Neural cell (in vitro differentiated cells): ENCODE results near the gene ZNF879. TPM values are rescaled to one million over a fixed set of nuclear protein-coding genes. Genes with fewer than 3 reads are reported as not detected.

Experiments
- H2AFZ ChIP-seq: fragments of 200-600, 300-800 bp; sonication (generic), shearing (Covaris generic); 2 replicates; pipeline ENCODE4 v1.6.0; 2014; ENCODE audit warnings: low read depth, mild to moderate bottlenecking, antibody characterized with exemption, low read length, moderate library complexity
- H3F3A ChIP-seq: fragments of 200-600 bp; shearing (Covaris generic); 2 replicates; pipeline ENCODE4 v1.6.1; 2016; ENCODE audit warnings: mild to moderate bottlenecking, moderate library complexity, mixed read lengths, antibody characterized with exemption, low read length; ENCODE audit not compliant: insufficient read depth, poor library complexity, severe bottlenecking
- H3K27ac ChIP-seq: fragments of 200-600, 300-800 bp; sonication (generic), shearing (Covaris generic); 2 replicates; pipeline ENCODE4 v1.5.1; 2014; ENCODE audit warnings: mild to moderate bottlenecking, low read length, moderate library complexity
- H3K27me3 ChIP-seq: fragments of 300-800, 200-600 bp; sonication (generic), shearing (Covaris generic); 2 replicates; pipeline ENCODE4 v1.6.0; 2014; ENCODE audit warnings: mild to moderate bottlenecking, low read depth, low read length, moderate library complexity; ENCODE audit not compliant: insufficient read depth
- H3K36me3 ChIP-seq: fragments of 300-800, 200-600 bp; sonication (generic), shearing (Covaris generic); 2 replicates; pipeline ENCODE4 v1.5.1; 2014; ENCODE audit warnings: mild to moderate bottlenecking, antibody characterized with exemption, low read length, moderate library complexity; ENCODE audit not compliant: insufficient read depth
- H3K4me2 ChIP-seq: fragments of 300-800, 200-600 bp; sonication (generic), shearing (Covaris generic); 2 replicates; pipeline ENCODE4 v1.6.0; 2014; ENCODE audit warnings: mild to moderate bottlenecking, low read length
- H3K4me3 ChIP-seq: fragments of 300-800, 200-600 bp; sonication (generic), shearing (Covaris generic); 2 replicates; pipeline ENCODE4 v1.5.1; 2014; ENCODE audit warnings: mild to moderate bottlenecking, low read length, moderate library complexity
- H3K79me2 ChIP-seq: fragments of 200-600 bp; shearing (Covaris generic); replicated peaks from 2 replicates; pipeline ENCODE4 v1.6.0; 2014; ENCODE audit warnings: mild to moderate bottlenecking, low read length, moderate library complexity; ENCODE audit not compliant: insufficient read depth
- H3K9ac ChIP-seq: fragments of 300-800, 200-600 bp; sonication (generic), shearing (Covaris generic); 2 replicates; pipeline ENCODE4 v1.6.1; 2016; ENCODE audit warnings: mild to moderate bottlenecking, low read length, mixed read lengths
- H3K9me2 ChIP-seq: fragments of 200-600 bp; shearing (Covaris generic); 2 replicates; pipeline ENCODE4 v1.6.1; 2016; ENCODE audit warnings: mild to moderate bottlenecking, low read length, mixed read lengths; ENCODE audit not compliant: insufficient read depth
- H3K9me3 ChIP-seq: fragments of 200-600, 300-800 bp; sonication (generic), shearing (Covaris generic); 2 replicates; pipeline ENCODE4 v1.6.1; 2016; ENCODE audit warnings: mild to moderate bottlenecking, mixed run types, low read length, moderate library complexity, mixed read lengths
- H4K20me1 ChIP-seq: fragments of 200-600 bp; shearing (Covaris generic); 2 replicates; pipeline ENCODE4 v1.6.1; 2016; ENCODE audit warnings: mild to moderate bottlenecking, mixed run types; ENCODE audit not compliant: insufficient read depth
- EP300 ChIP-seq: fragments of 450-650 bp; conservative IDR thresholded peaks from 2 replicates; pipeline ENCODE4 v1.6.1; 2014; ENCODE audit warnings: antibody characterized with exemption, mild to moderate bottlenecking, moderate library complexity; ENCODE audit not compliant: poor library complexity, severe bottlenecking
- EZH2 ChIP-seq: fragments of 200-600, 300-800 bp; shearing (Covaris generic), sonication (generic); IDR thresholded peaks from 2 replicates; pipeline ENCODE4 v1.6.1; 2014; ENCODE audit warnings: antibody characterized with exemption, low read length, borderline replicate concordance, mild to moderate bottlenecking; ENCODE audit not compliant: insufficient read depth, poor library complexity, severe bottlenecking
- MXI1 ChIP-seq: fragments of 450-650 bp; conservative IDR thresholded peaks from 2 replicates; pipeline ENCODE4 v1.6.1; 2014; ENCODE audit warnings: antibody characterized with exemption, mild to moderate bottlenecking; ENCODE audit not compliant: poor library complexity, severe bottlenecking
- POLR2AphosphoS5 ChIP-seq: IDR thresholded peaks from 2 replicates; pipeline ENCODE4 v1.6.1; 2012
- RAD21 ChIP-seq: fragments of 450-650 bp; conservative IDR thresholded peaks from 2 replicates; pipeline ENCODE4 v1.6.1; 2014; ENCODE audit warnings: antibody characterized with exemption, mild to moderate bottlenecking, moderate library complexity
- REST ChIP-seq: IDR thresholded peaks from 2 replicates; pipeline ENCODE4 v1.6.1; 2012; ENCODE audit warnings: borderline replicate concordance
- SMC3 ChIP-seq: fragments of 450-650 bp; conservative IDR thresholded peaks from 2 replicates; pipeline ENCODE4 v1.6.1; 2014; ENCODE audit warnings: antibody characterized with exemption, mild to moderate bottlenecking, moderate library complexity; ENCODE audit not compliant: poor library complexity
- TAF1 ChIP-seq: IDR thresholded peaks from 2 replicates; pipeline ENCODE4 v1.6.1; 2012; ENCODE audit warnings: low read depth
- polyA plus RNA-seq: library from polyadenylated mRNA; depleted of rRNA; stranded (reverse); fragments of >200 nt; gene quantifications from 2 replicates; pipeline ENCODE4 v1.2.3, GENCODE V29; 2014
- TF ChIP-seq, protein P1 (sequence below): fragments of 450-650 bp; IDR thresholded peaks from 2 replicates; pipeline ENCODE4 v1.5.1; 2014; ENCODE audit warnings: antibody characterized with exemption, mild to moderate bottlenecking, moderate library complexity; ENCODE audit not compliant: poor library complexity, severe bottlenecking

ZNF879 gene
- polyA plus RNA-seq, 1 donor from 2014 or later, result 18.7 TPM

GRCh38 chr5:178984145-178985072, 39.2 kb upstream of the ZNF879 start:
- no peaks in the 10 kb centered on the region for H3K79me2 ChIP-seq
- no peaks in the 10 kb centered on the region for H3K9me2 ChIP-seq
- H4K20me1 ChIP-seq, result no peaks in the 10 kb centered on the region
- H3K9ac ChIP-seq, result no peak overlapping the region
- H3K9me3 ChIP-seq, result peaks cover 19% of the 10 kb centered on the region
- TF ChIP-seq REST, result no peak
- no peak for TF ChIP-seq RAD21
- TF ChIP-seq MXI1, result no peak
- no peak for TF ChIP-seq SMC3
- TF ChIP-seq, protein P1, sequence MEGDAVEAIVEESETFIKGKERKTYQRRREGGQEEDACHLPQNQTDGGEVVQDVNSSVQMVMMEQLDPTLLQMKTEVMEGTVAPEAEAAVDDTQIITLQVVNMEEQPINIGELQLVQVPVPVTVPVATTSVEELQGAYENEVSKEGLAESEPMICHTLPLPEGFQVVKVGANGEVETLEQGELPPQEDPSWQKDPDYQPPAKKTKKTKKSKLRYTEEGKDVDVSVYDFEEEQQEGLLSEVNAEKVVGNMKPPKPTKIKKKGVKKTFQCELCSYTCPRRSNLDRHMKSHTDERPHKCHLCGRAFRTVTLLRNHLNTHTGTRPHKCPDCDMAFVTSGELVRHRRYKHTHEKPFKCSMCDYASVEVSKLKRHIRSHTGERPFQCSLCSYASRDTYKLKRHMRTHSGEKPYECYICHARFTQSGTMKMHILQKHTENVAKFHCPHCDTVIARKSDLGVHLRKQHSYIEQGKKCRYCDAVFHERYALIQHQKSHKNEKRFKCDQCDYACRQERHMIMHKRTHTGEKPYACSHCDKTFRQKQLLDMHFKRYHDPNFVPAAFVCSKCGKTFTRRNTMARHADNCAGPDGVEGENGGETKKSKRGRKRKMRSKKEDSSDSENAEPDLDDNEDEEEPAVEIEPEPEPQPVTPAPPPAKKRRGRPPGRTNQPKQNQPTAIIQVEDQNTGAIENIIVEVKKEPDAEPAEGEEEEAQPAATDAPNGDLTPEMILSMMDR, result no peak
- TF ChIP-seq EZH2, result no peak
- no peak for TF ChIP-seq POLR2AphosphoS5
- TF ChIP-seq EP300, result no peak
- no peaks in the 10 kb centered on the region for H3K36me3 ChIP-seq
- no peaks in the 10 kb centered on the region for H3F3A ChIP-seq
- H3K27me3 ChIP-seq, result no peaks in the 10 kb centered on the region
- no peak overlapping the region for H3K4me2 ChIP-seq
- no peak overlapping the region for H2AFZ ChIP-seq
- no peak overlapping the region for H3K4me3 ChIP-seq
- H3K27ac ChIP-seq, result no peak overlapping the region

GRCh38 chr5:178986326-178986960, 37.2 kb upstream of the ZNF879 start:
- no peaks in the 10 kb centered on the region for H3K79me2 ChIP-seq
- no peak overlapping the region for H3K4me2 ChIP-seq
- no peaks in the 10 kb centered on the region for H3K36me3 ChIP-seq
- H2AFZ ChIP-seq, result no peak overlapping the region
- peaks cover 19% of the 10 kb centered on the region for H3K9me3 ChIP-seq
- no peak overlapping the region for H3K27ac ChIP-seq
- no peak overlapping the region for H3K9ac ChIP-seq
- no peaks in the 10 kb centered on the region for H3K9me2 ChIP-seq
- no peaks in the 10 kb centered on the region for H3K27me3 ChIP-seq
- no peak overlapping the region for H3K4me3 ChIP-seq
- no peaks in the 10 kb centered on the region for H4K20me1 ChIP-seq
- no peaks in the 10 kb centered on the region for H3F3A ChIP-seq
- TF ChIP-seq EP300 (no peak), RAD21 (no peak), EZH2 (no peak), POLR2AphosphoS5 (no peak), SMC3 (no peak), MXI1 (no peak), TAF1 (no peak), REST (no peak)
- TF ChIP-seq, protein P1, result no peak
